Sigmoid colon (tissue), 7 donors: ENCODE data around the gene OR5K4. TPM values are rescaled to one million over a fixed set of nuclear protein-coding genes. Genes with fewer than 3 reads are reported as not detected.

Experiments used
- DNase-seq: peaks from one replicate; pipeline ENCODE4 v3.0.0-alpha.2; 2019
- H3K27ac ChIP-seq, 4 donors: fragments of 200-600 bp; sonication (generic); one replicate each; pipeline ENCODE4 v1.5.1; 2016 to 2019; ENCODE audit warnings: mild to moderate bottlenecking in 1 of 4
- H3K27me3 ChIP-seq, 3 donors: fragments of 200-600 bp; sonication (generic); one replicate each; pipeline ENCODE4 v1.5.1; 2019; ENCODE audit warnings: mild to moderate bottlenecking in 1 of 3
- H3K36me3 ChIP-seq, 4 donors: fragments of 200-600 bp; sonication (generic); one replicate each; pipeline ENCODE4 v1.5.1; 2016 to 2019
- H3K4me1 ChIP-seq, 4 donors: fragments of 200-600 bp; sonication (generic); one replicate each; pipeline ENCODE4 v1.5.1; 2017 to 2019
- H3K4me3 ChIP-seq, 4 donors: fragments of 200-600 bp; sonication (generic); one replicate each; pipeline ENCODE4 v1.5.1; 2017 to 2019; ENCODE audit warnings: mild to moderate bottlenecking in 2 of 4, moderate library complexity in 1 of 4
- H3K9me3 ChIP-seq, 4 donors: fragments of 200-600 bp in 3 of 4; sonication (generic) in 3 of 4; one replicate each; pipeline versions ENCODE4 v1.5.1 to v1.6.1; 2013 to 2019
- EP300 ChIP-seq, 4 donors: sonication (generic); formaldehyde crosslinking; IDR thresholded peaks; one replicate each; pipeline ENCODE4 v1.6.1; 2017; ENCODE audit warnings: antibody characterized with exemption in 4 of 4
- POLR2A ChIP-seq, 2 donors: fragments of 450-650 bp; IDR thresholded peaks; one replicate each; pipeline ENCODE4 v1.6.1; 2016; ENCODE audit warnings: antibody characterized with exemption in 2 of 2, mild to moderate bottlenecking in 2 of 2, moderate library complexity in 2 of 2
- POLR2AphosphoS5 ChIP-seq, 4 donors: sonication (generic); formaldehyde crosslinking; IDR thresholded peaks; one replicate each; pipeline ENCODE4 v1.6.1; 2017; ENCODE audit warnings: antibody characterized with exemption in 4 of 4
- WGBS, 2 donors: extraction: QIAGEN DNeasy Blood & Tissue Kit; methylation state at CpG; one replicate each; pipeline ENCODE4 v1.1.7; 2013; 5-methylcytosine and 5-hydroxymethylcytosine counted together
- intact Hi-C: fragments of 100-400 bp; cut with DNase I; formaldehyde crosslinking; loops from one replicate; pipeline ENCODE4 v1.15.1; 2023
- polyA plus RNA-seq, 3 donors: library from polyadenylated mRNA; stranded (reverse); fragments of 200-250 nt; gene quantifications; one replicate each; pipeline ENCODE4 v1.2.3, GENCODE V29; 2013
- total RNA-seq, 4 donors: library from RNA; depleted of rRNA; stranded (reverse); fragments of >200 nt; gene quantifications; one replicate each; pipeline ENCODE4 v1.1.0, GENCODE V29; 2016
- TF ChIP-seq, protein P1 (sequence below), 4 experiments: fragments of 450-650 bp in 3 of 4; fragments of 200-600 bp in 1 of 4; IDR thresholded peaks; one replicate each; pipeline ENCODE4 v1.5.1; 2016 to 2019; ENCODE audit warnings: antibody characterized with exemption in 4 of 4, mild to moderate bottlenecking in 3 of 4, moderate library complexity in 2 of 4
- donor health status: healthy with polysubstance abuse.
- donor health status: Bipolar disorder and iron deficiency.
- donor health status: healthy.

Gene OR5K4
- total and polyA plus RNA-seq, 7 donors, result not detected

GRCh38 chr3:98360681-98361080, 7.0 kb downstream of the OR5K4 start:
- intact Hi-C loops, result no loop called here
- Histone ChIP-seq H3K9me3 (peaks cover 0 to 6% (median under 1%) of the 10 kb centered on the region in 4 donors), H3K27ac (no peak overlapping the region), H3K4me3 (no peak overlapping the region), H3K4me1 (no peaks in the 10 kb centered on the region), H3K27me3 (no peaks in the 10 kb centered on the region), H3K36me3 (no peaks in the 10 kb centered on the region)
- TF ChIP-seq EP300 (IDR thresholded peaks at IDR 0.05), result no peak
- TF ChIP-seq POLR2A (IDR thresholded peaks at IDR 0.05), result no peak
- TF ChIP-seq POLR2AphosphoS5 (IDR thresholded peaks at IDR 0.05), result no peak
- TF ChIP-seq, protein P1, sequence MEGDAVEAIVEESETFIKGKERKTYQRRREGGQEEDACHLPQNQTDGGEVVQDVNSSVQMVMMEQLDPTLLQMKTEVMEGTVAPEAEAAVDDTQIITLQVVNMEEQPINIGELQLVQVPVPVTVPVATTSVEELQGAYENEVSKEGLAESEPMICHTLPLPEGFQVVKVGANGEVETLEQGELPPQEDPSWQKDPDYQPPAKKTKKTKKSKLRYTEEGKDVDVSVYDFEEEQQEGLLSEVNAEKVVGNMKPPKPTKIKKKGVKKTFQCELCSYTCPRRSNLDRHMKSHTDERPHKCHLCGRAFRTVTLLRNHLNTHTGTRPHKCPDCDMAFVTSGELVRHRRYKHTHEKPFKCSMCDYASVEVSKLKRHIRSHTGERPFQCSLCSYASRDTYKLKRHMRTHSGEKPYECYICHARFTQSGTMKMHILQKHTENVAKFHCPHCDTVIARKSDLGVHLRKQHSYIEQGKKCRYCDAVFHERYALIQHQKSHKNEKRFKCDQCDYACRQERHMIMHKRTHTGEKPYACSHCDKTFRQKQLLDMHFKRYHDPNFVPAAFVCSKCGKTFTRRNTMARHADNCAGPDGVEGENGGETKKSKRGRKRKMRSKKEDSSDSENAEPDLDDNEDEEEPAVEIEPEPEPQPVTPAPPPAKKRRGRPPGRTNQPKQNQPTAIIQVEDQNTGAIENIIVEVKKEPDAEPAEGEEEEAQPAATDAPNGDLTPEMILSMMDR (IDR thresholded peaks at IDR 0.05), result no peak
- WGBS, 2 donors, result 95 to 96% methylated on average over 3 of the region's 3 CpGs
- no peak for DNase-seq

- intact Hi-C loops, result no loop called here
- 55 to 75% methylated on average over 2 of the region's 2 CpGs for WGBS, 2 donors
- H3K27me3 ChIP-seq, result no peaks in the 10 kb centered on the region
- H3K4me3 ChIP-seq, result no peak overlapping the region
- H3K4me1 ChIP-seq, result no peaks in the 10 kb centered on the region
- H3K36me3 ChIP-seq, result no peaks in the 10 kb centered on the region
- H3K27ac ChIP-seq, result no peak overlapping the region
- no peak for DNase-seq
- TF ChIP-seq, protein P1 (IDR thresholded peaks at IDR 0.05), result no peak
- no peak for TF ChIP-seq EP300 (IDR thresholded peaks at IDR 0.05)
- no peak for TF ChIP-seq POLR2A (IDR thresholded peaks at IDR 0.05)
- TF ChIP-seq POLR2AphosphoS5 (IDR thresholded peaks at IDR 0.05), result no peak
- H3K9me3 ChIP-seq, result peaks cover 0 to 6% (median under 1%) of the 10 kb centered on the region in 4 donors
Measured at GRCh38 chr3:98361289-98361688, 7.6 kb downstream of the OR5K4 start.

GRCh38 chr3:98367464-98368246, 14.0 kb downstream of the OR5K4 start:
- Histone ChIP-seq H3K27ac (no peak overlapping the region), H3K4me1 (no peaks in the 10 kb centered on the region), H3K36me3 (no peaks in the 10 kb centered on the region), H3K9me3 (no peaks in the 10 kb centered on the region), H3K27me3 (no peaks in the 10 kb centered on the region), H3K4me3 (no peak overlapping the region)
- TF ChIP-seq EP300 (IDR thresholded peaks at IDR 0.05) (no peak), POLR2A (IDR thresholded peaks at IDR 0.05) (no peak), POLR2AphosphoS5 (IDR thresholded peaks at IDR 0.05) (no peak)
- TF ChIP-seq, protein P1 (IDR thresholded peaks at IDR 0.05), result no peak
- intact Hi-C loops, result no loop called here
- DNase-seq, result no peak
- WGBS, 2 donors, result 78 to 88% methylated on average over 4 of the region's 4 CpGs

DNA sequence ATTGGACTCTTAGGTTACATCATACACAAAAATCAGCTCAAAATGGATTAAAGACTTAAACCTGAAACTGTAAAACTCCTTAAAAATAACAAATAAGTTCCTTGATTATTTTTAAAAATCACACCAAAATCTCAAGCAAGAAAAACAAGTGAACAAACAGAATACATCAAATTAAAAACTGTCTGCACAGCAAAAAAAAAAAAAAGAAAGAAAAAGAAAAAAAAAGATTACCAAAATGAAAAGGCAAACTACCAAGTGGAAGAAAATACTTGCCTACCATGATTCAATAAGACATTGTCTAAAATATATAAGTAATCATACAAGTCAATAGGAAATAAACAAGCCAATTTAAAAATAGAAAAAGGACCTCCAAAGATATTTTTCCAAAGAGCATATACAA, 17.5 kb downstream of the OR5K4 start:
- intact Hi-C loops, result no loop called here
- Histone ChIP-seq H3K27ac (no peak overlapping the region), H3K4me3 (no peak overlapping the region), H3K36me3 (no peaks in the 10 kb centered on the region), H3K27me3 (no peaks in the 10 kb centered on the region), H3K9me3 (no peaks in the 10 kb centered on the region), H3K4me1 (no peaks in the 10 kb centered on the region)
- no peak for DNase-seq
- TF ChIP-seq EP300 (IDR thresholded peaks at IDR 0.05) (no peak), POLR2AphosphoS5 (IDR thresholded peaks at IDR 0.05) (no peak), POLR2A (IDR thresholded peaks at IDR 0.05) (no peak)
- TF ChIP-seq, protein P1 (IDR thresholded peaks at IDR 0.05), result no peak

GRCh38 chr3:98371853-98372252, 18.2 kb downstream of the OR5K4 start:
- TF ChIP-seq, protein P1 (IDR thresholded peaks at IDR 0.05), result no peak
- TF ChIP-seq POLR2AphosphoS5 (IDR thresholded peaks at IDR 0.05), result no peak
- TF ChIP-seq EP300 (IDR thresholded peaks at IDR 0.05), result no peak
- TF ChIP-seq POLR2A (IDR thresholded peaks at IDR 0.05), result no peak
- no peak overlapping the region for H3K4me3 ChIP-seq
- no peak overlapping the region for H3K27ac ChIP-seq
- H3K36me3 ChIP-seq, result no peaks in the 10 kb centered on the region
- no peaks in the 10 kb centered on the region for H3K27me3 ChIP-seq
- no peaks in the 10 kb centered on the region for H3K9me3 ChIP-seq
- intact Hi-C loops, result no loop called here
- no peaks in the 10 kb centered on the region for H3K4me1 ChIP-seq
- no peak for DNase-seq
